Upper lobe of right lung (tissue), 1 donor: ENCODE data around the gene INPP5J. TPM values are rescaled to one million over a fixed set of nuclear protein-coding genes. Genes with fewer than 3 reads are reported as not detected.

Source experiments
- ATAC-seq: fragments of 200-7000 bp; cut with Tn5 transposase; one replicate; pipeline ENCODE4 v1.9.1; 2020; ENCODE audit warnings: mild to moderate bottlenecking, moderate library complexity
- DNase-seq: peaks from one replicate; pipeline ENCODE4 v3.0.0-alpha.2; 2020
- H3K27ac ChIP-seq: fragments of 200-600 bp; one replicate; pipeline ENCODE4 v1.8.0; 2022
- H3K27me3 ChIP-seq: fragments of 200-600 bp; one replicate; pipeline ENCODE4 v1.8.0; 2022; ENCODE audit warnings: mild to moderate bottlenecking
- H3K36me3 ChIP-seq: fragments of 200-600 bp; one replicate; pipeline ENCODE4 v1.8.0; 2022
- H3K4me1 ChIP-seq: fragments of 200-600 bp; one replicate; pipeline ENCODE4 v1.8.0; 2022
- H3K4me3 ChIP-seq: fragments of 200-600 bp; one replicate; pipeline ENCODE4 v1.8.0; 2022; ENCODE audit warnings: mild to moderate bottlenecking
- H3K9me3 ChIP-seq: fragments of 200-600 bp; one replicate; pipeline ENCODE4 v1.8.0; 2022
- intact Hi-C: fragments of 100-400 bp; cut with DNase I; formaldehyde crosslinking; loops from one replicate; pipeline ENCODE4 v1.11.0; 2022
- total RNA-seq: library from RNA; stranded (reverse); fragmentation: NEBNext Ultra II Directional; extraction: Animal tissue kit (Norgen Biotek cat#: 25700); gene quantifications from one replicate; pipeline ENCODE4 v1.2.1, GENCODE V29; 2021
- TF ChIP-seq, protein P1 (sequence below): fragments of 200-600 bp; IDR thresholded peaks from one replicate; pipeline ENCODE4 v1.8.0; 2022; ENCODE audit warnings: antibody characterized with exemption
- donor health status: DM: no; HTN: yes; CAD: no; lungs with severe emphysema.

Gene INPP5J
- total RNA-seq, 1 donor from 2014 or later = 4.5 TPM

GRCh38 chr22:31142285-31142684, 19.5 kb downstream of the INPP5J start:
- Histone ChIP-seq H3K27me3 (no peaks in the 10 kb centered on the region), H3K4me3 (no peak overlapping the region), H3K36me3 (no peaks in the 10 kb centered on the region), H3K4me1 (no peaks in the 10 kb centered on the region), H3K27ac (no peak overlapping the region), H3K9me3 (no peaks in the 10 kb centered on the region)
- peak; percentile 44 for DNase-seq
- ATAC-seq = no peak
- intact Hi-C loops = no loop called here
- TF ChIP-seq, protein P1, sequence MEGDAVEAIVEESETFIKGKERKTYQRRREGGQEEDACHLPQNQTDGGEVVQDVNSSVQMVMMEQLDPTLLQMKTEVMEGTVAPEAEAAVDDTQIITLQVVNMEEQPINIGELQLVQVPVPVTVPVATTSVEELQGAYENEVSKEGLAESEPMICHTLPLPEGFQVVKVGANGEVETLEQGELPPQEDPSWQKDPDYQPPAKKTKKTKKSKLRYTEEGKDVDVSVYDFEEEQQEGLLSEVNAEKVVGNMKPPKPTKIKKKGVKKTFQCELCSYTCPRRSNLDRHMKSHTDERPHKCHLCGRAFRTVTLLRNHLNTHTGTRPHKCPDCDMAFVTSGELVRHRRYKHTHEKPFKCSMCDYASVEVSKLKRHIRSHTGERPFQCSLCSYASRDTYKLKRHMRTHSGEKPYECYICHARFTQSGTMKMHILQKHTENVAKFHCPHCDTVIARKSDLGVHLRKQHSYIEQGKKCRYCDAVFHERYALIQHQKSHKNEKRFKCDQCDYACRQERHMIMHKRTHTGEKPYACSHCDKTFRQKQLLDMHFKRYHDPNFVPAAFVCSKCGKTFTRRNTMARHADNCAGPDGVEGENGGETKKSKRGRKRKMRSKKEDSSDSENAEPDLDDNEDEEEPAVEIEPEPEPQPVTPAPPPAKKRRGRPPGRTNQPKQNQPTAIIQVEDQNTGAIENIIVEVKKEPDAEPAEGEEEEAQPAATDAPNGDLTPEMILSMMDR = no peak

GRCh38 chr22:31143038-31143437, 20.3 kb downstream of the INPP5J start:
- DNase-seq (peak; percentile 28), ATAC-seq (no peak)
- Histone ChIP-seq H3K27ac (no peak overlapping the region), H3K27me3 (no peaks in the 10 kb centered on the region), H3K4me3 (no peak overlapping the region), H3K4me1 (no peaks in the 10 kb centered on the region), H3K9me3 (no peaks in the 10 kb centered on the region), H3K36me3 (no peaks in the 10 kb centered on the region)
- intact Hi-C loops = no loop called here
- TF ChIP-seq, protein P1 = no peak

GRCh38 chr22:31143537-31143936, 20.8 kb downstream of the INPP5J start:
- no peaks in the 10 kb centered on the region for H3K36me3 ChIP-seq
- H3K27me3 ChIP-seq = no peaks in the 10 kb centered on the region
- no peaks in the 10 kb centered on the region for H3K9me3 ChIP-seq
- peak; percentile 54 for DNase-seq
- intact Hi-C loops = no loop called here
- H3K27ac ChIP-seq = no peak overlapping the region
- no peak overlapping the region for H3K4me3 ChIP-seq
- TF ChIP-seq, protein P1 = no peak
- peaks cover under 1% of the 10 kb centered on the region for H3K4me1 ChIP-seq
- no peak for ATAC-seq

DNA sequence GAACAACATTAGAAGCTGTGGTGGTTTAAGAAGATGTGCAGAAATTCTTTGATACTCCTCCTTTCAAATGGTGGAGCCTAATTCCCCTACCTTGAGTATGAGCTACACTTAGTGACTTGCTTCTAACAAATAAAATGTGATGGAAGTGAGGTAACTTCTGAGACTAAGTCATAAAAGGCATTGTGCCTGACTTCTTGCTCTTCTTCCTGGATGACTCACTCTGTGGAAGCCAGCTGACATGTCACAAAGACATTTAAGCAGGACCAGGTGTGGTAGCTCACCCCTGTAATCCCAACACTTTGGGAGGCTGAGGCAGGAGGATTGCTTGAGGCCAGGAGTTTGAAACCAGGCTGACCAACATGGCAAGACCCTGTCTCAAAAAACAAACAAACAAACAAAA, 21.5 kb downstream of the INPP5J start:
- intact Hi-C loops = no loop called here
- Histone ChIP-seq H3K4me3 (no peak overlapping the region), H3K9me3 (no peaks in the 10 kb centered on the region), H3K4me1 (peaks cover 4% of the 10 kb centered on the region), H3K27ac (no peak overlapping the region), H3K27me3 (no peaks in the 10 kb centered on the region), H3K36me3 (no peaks in the 10 kb centered on the region)
- no peak for DNase-seq
- ATAC-seq = no peak
- TF ChIP-seq, protein P1 = no peak

DNA sequence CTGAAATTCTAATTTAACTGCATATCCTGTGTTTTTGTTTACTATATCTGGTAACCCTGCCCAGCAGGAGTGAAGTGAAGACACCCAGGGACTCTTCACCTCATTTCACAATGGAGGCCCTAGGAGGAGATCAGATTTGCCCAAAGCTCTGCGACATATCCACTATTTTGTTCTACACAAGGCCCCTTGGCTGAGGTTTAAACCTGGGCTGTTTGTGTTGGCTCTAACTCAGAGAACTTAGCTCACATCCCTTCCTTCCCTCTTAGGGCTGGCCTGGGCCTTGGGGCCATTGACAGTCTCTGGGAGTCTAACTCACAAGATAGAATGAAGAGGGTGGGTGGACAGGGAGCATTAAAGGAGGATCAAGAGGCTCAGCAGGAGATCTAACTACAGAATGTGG, 25.7 kb downstream of the INPP5J start:
- intact Hi-C loops = no loop called here
- ATAC-seq (no peak), DNase-seq (peak; percentile 29)
- Histone ChIP-seq H3K27ac (no peak overlapping the region), H3K36me3 (no peaks in the 10 kb centered on the region), H3K4me1 (peaks cover 4% of the 10 kb centered on the region), H3K27me3 (no peaks in the 10 kb centered on the region), H3K9me3 (no peaks in the 10 kb centered on the region), H3K4me3 (no peak overlapping the region)
- TF ChIP-seq, protein P1 = no peak
